Forelimb muscle (tissue), 1 donor: ENCODE measurements around the gene GSK3B. TPM values are rescaled to one million over a fixed set of nuclear protein-coding genes. Genes with fewer than 3 reads are reported as not detected.
"Not testable (repeated sequence)": the region's sequence is repeated elsewhere in the genome, so short reads cannot be mapped to it uniquely, and the experiment has no call there.

Experiments
- DNase-seq: peaks from one replicate; pipeline ENCODE4 v3.0.0-alpha.2; 2013; ENCODE audit warnings: low read depth
- polyA plus RNA-seq: library from polyadenylated mRNA; unstranded; fragments of 120-200 nt; gene quantifications from one replicate; pipeline ENCODE4 v1.2.1, GENCODE V29; 2013; ENCODE audit not compliant: insufficient read length

Gene GSK3B
- polyA plus RNA-seq, 1 donor, result 26.5 TPM

DNA sequence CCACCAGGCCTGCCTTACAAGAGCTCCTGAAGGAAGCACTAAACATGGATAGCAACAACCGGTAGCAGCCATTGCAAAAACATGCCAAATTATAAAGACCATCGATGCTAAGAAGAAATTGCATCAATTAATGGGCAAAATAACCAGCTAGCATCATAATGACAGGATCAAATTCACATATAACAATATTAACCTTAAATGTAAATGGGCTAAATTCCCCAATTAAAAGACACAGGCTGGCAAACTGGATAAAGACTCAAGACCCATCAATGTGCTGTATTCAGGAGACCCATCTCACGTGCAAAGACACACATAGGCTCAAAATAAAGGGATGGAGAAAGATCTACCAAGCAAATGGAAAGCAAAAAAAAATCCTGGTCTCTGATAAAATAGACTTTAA lies 88.5 kb downstream of the GSK3B start:
- not testable (repeated sequence) for DNase-seq

DNA sequence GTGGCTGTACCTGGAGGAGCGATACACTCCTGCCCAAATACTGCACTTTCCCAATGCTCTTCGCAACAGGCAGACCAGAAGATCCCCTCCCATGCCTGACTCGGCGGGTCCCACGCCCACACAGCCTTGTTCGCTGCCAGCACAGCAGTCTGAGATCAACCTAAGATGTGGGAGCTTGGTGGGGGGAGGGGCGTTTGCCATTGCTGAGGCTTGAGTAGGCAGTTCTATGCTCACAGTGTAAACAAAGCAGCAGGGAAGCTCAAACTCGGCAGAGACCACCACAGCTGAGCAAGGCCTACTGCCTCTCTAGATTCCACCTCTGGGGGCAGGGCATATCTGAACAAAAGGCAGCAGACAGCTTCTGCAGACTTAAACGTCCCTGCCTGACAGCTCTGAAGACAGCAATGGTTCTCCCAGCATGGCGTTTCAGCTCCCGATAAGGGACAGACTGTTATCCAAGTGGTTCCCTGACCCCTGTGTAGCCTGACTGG lies 90.2 kb downstream of the GSK3B start:
- not testable (repeated sequence) for DNase-seq

- no peak for DNase-seq
Measured at GRCh38 chr3:119998166-119998565, 96.1 kb downstream of the GSK3B start.

- no peak for DNase-seq
Measured at GRCh38 chr3:119990888-119991287, 103.4 kb downstream of the GSK3B start.

DNA sequence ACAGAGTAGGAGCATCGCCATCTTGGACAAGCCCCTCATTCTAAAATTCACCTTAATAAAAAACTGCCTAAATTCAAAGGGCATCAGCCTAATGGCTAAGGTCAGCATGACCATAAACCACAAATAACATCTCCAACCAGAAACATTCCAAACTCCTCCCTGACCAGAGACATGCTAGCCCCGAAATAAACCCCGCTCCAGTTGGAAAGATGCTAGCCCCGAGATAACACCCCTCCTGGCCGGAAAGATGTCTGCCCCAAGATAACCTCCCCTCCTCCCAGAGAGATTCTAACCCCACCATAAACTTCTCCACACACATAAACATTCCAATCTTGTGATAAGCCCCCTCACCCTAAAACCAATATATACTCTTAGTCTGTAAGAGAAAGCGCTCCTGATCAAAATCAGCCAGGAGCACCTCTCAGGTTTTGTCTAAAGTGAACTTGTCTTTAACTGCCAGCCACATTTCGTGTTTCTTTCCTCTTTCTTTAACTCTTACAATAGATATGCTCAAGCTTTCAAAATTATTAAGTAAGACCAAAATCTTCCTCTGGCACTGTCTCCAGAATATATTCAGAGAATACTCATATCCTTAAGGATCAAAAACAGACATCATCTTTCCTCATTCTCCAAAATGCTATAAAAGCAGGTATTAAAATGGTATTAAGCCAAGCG lies 104.1 kb downstream of the GSK3B start:
- no peak for DNase-seq

GRCh38 chr3:119986812-119987211 lies 107.4 kb downstream of the GSK3B start:
- not testable (repeated sequence) for DNase-seq

GRCh38 chr3:119981386-119981785 lies 112.9 kb downstream of the GSK3B start:
- DNase-seq, result no peak

GRCh38 chr3:119978554-119979208 lies 115.6 kb downstream of the GSK3B start:
- DNase-seq, result no peak

- DNase-seq, result no peak
Measured at GRCh38 chr3:119977353-119977752, 116.9 kb downstream of the GSK3B start.

DNA sequence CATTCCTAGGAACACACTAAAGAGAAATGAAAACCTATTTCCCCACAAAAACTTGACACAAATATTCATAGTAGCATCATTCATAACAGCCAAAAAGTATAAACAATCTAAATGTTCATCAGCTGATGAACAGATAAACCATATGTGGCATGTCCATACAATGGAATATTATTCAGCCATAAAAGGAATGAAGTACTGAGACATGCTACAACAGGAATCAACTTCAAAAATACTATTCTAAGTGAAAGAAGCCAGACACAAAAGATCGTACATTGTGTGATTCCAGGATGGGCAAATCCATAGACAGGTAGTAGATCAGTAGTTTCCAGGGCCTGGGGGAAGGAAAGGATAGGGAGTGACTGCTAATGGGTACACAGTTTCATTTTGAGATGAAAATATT lies 118.0 kb downstream of the GSK3B start:
- DNase-seq, result no peak

GRCh38 chr3:119974656-119975055 lies 119.6 kb downstream of the GSK3B start:
- no peak for DNase-seq

GRCh38 chr3:119973018-119973646 lies 121.1 kb downstream of the GSK3B start:
- no peak for DNase-seq

DNA sequence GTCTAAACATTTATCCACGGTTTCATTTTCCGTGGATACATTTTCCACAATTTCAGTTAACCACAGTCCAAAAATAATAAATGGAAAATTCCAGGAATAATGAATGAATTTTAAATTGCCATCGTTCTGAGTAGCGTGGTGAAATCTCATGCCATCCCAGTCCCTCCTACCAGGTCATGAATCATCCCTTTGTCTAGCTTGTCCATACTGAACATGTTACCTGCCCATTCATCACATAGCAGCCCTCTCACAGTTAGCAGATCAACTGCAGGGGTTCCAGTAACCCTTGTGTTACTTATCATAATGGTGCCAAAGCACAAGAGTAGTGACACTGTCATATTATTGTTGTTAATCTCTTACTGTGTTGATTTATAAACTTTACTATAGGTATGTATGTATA lies 124.5 kb downstream of the GSK3B start:
- DNase-seq, result no peak

DNA sequence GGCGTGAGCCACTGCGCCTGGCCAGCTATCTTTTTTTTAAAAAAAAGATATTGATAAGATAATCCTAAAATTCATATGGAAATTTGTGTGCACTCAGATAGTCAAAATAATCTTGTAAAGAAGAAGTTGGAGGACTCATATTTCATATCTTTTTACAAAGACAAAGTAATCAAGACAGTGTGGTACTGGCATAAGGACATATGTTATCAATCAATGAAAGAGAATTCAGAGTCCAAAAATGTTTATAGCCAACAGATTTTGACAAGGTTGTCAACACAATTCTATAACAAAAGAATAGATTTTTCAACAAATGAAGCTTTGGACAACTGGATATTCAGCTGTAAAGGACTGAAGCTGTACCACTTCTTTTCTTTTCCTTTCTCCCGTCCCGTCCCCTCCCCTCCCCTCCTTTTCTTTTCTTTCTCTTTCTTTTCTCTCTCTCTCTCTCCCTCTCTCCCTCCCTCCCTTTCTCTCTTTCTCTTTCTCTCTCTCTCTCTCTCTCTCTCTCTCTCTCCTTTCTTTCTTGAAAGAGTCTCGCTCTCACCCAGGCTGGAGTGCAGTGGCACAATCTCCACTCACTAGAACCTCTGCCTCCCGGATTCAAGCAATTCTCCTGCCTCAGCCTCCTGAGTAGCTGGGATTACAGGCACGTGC lies 126.8 kb downstream of the GSK3B start:
- DNase-seq, result no peak

DNA sequence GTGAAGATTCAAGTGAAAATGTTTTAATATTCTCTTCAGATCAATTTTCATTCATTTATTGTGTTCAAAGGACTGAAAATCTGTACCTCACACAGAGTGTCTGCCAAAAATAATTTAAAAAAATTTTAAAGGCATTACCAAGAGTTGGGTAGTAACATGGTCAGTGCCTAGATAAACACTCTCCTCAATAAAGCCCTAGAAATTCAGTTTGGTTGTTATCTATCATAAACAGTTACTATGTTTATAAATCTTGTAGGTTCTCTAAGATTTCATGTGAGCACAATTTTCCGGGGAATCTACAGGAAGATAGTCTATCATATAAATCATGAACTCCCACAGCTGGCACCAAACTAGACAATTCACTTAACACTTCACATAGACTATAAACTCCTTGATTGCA lies 128.6 kb downstream of the GSK3B start:
- no peak for DNase-seq

DNA sequence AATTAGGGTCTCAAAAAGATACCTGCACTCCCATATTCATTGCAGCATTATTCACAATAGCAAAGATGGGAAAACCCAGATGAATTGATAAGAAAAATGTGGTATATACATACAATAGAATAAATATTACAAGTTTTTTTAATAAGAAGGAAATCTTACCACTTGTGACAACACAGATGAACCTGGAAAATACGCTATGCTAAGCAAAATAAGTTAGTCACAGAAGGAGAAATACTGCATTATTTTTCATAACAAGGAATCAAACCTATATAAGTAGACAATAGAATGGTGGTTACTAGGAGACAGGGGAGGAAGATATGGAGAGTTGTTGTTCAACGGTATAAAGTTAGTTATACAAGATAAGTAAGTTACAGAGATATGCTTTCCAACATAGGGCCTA lies 130.0 kb downstream of the GSK3B start:
- no peak for DNase-seq

DNA sequence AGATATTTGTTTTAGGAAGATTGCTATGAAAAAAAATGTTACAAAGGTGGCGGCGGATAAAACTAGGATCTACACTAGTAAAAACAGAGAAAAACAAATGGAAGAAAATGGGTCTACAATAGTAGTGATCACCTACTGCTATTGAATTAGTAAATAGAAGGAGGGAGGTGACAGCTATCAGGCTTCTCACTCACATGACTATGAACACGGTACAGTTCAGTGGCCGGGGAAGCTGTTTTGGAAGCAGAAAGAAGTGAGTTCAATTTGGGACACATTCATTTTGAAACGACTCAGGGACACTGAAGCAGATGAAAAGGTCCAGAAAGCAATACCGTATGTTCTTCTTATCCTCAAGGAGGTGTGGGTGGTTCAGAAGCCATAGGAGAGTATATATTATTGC lies 138.3 kb downstream of the GSK3B start:
- DNase-seq, result no peak

GRCh38 chr3:119950666-119951325 lies 143.5 kb downstream of the GSK3B start:
- no peak for DNase-seq

- no peak for DNase-seq
Measured at GRCh38 chr3:119945291-119945690, 149.0 kb downstream of the GSK3B start.

DNA sequence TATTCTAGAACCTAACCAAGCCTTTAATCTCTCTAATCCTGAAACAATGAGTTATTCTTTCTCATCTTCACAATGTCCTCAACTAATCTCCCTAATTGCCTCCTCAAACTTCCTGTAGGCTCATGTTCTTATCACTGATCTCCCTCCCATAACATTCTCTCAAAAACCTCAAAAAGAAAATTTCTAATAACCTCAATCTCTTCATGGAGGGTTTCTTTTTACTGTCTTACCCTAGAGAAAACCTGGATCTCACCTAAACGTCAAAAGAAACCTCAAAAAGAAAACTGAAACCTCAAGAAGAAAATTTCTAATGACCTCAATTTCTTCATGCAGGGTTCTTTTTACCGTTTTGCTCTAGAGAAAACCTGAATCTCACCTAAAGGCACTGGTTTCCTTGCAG lies 150.2 kb downstream of the GSK3B start:
- DNase-seq, result no peak

DNA sequence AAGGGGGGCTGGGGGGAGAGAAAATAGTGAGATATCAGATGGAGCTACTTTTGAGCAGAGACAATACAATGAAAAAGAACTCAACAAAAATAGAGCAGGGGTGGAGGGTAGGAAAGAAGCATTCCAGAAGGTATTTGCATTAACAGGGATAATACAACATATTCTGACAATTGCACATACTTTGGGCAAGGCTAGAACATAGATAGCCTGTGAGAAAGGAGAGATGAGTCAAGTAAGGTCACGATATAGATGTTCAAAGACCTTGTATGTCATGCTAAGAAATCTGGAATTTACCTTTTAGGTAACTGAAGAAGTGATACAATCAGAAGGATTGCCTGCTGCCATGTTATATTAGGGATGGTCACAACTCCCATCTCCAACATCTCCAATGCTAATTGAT lies 155.2 kb downstream of the GSK3B start:
- no peak for DNase-seq

- DNase-seq, result no peak
Measured at GRCh38 chr3:119937229-119937628, 157.0 kb downstream of the GSK3B start.
